Stomach (tissue), 9 donors: ENCODE results near the gene GOLT1A. TPM values are rescaled to one million over a fixed set of nuclear protein-coding genes. Genes with fewer than 3 reads are reported as not detected.

Experiments used
- DNase-seq, 2 donors: peaks; one replicate each; pipeline versions ENCODE4 v3.0.0 to v3.0.0-alpha.2; 2013 to 2019
- H3K27ac ChIP-seq, 5 donors: fragments of 200-600 bp in 4 of 5; sonication (generic) in 4 of 5; one replicate each; pipeline ENCODE4 v1.5.1; 2013 to 2019; ENCODE audit warnings: mild to moderate bottlenecking in 1 of 5, moderate library complexity in 1 of 5
- H3K27me3 ChIP-seq, 3 donors: fragments of 200-600 bp; sonication (generic); one replicate each; pipeline ENCODE4 v1.5.1; 2017 to 2019; ENCODE audit warnings: mixed run types in 1 of 3
- H3K36me3 ChIP-seq, 4 donors: fragments of 200-600 bp; sonication (generic); 1 replicate in 3 of 4; 2 replicates in 1 of 4; pipeline ENCODE4 v1.5.1; 2016 to 2019
- H3K4me1 ChIP-seq, 4 donors: fragments of 200-600 bp; sonication (generic); one replicate each; pipeline ENCODE4 v1.5.1; 2016 to 2019
- H3K4me3 ChIP-seq, 4 donors: fragments of 200-600 bp; sonication (generic) in 3 of 4; one replicate each; pipeline ENCODE4 v1.5.1; 2016 to 2019; ENCODE audit warnings: mild to moderate bottlenecking in 1 of 4
- H3K9me3 ChIP-seq, 4 donors: fragments of 200-600 bp; sonication (generic); one replicate each; pipeline ENCODE4 v1.5.1; 2016 to 2019
- CTCF ChIP-seq, 7 experiments: fragments of 450-650 bp in 4 of 7; fragments of 200-600 bp in 3 of 7; sonication (generic) in 3 of 7; IDR thresholded peaks; one replicate each; pipeline ENCODE4 v1.5.1; 2016 to 2019; ENCODE audit warnings: antibody characterized with exemption in 7 of 7, control low read depth in 2 of 7, mild to moderate bottlenecking in 1 of 7
- EP300 ChIP-seq: sonication (generic); formaldehyde crosslinking; IDR thresholded peaks from one replicate; pipeline ENCODE4 v1.6.1; 2017; ENCODE audit warnings: antibody characterized with exemption
- POLR2A ChIP-seq, 4 donors: fragments of 450-650 bp; IDR thresholded peaks; one replicate each; pipeline ENCODE4 v1.6.1; 2016; ENCODE audit warnings: antibody characterized with exemption in 4 of 4, control low read depth in 2 of 4, mild to moderate bottlenecking in 1 of 4, moderate library complexity in 1 of 4
- POLR2AphosphoS5 ChIP-seq, 3 donors: sonication (generic); formaldehyde crosslinking; IDR thresholded peaks; one replicate each; pipeline ENCODE4 v1.6.1; 2016; ENCODE audit warnings: antibody characterized with exemption in 3 of 3
- WGBS, 5 donors: extraction: QIAGEN DNeasy Blood & Tissue Kit in 3 of 5; methylation state at CpG; one replicate each; pipeline versions ENCODE4 v1.1.5 to v1.1.7; 2013 to 2018; 5-methylcytosine and 5-hydroxymethylcytosine counted together
- intact Hi-C: fragments of 100-400 bp; cut with DNase I; formaldehyde crosslinking; loops from one replicate; pipeline ENCODE4 v1.15.1; 2023; ENCODE audit warnings: low total_unique reads
- polyA plus RNA-seq, 3 donors: library from polyadenylated mRNA; stranded (reverse); fragments of 200-250 nt; gene quantifications; one replicate each; pipeline ENCODE4 v1.2.3, GENCODE V29; 2013
- total RNA-seq, 5 donors: library from RNA; depleted of rRNA; stranded (reverse); fragments of >200 nt; gene quantifications; one replicate each; pipeline versions ENCODE4 v1.1.0 to v1.2.3, GENCODE V29; 2014 to 2016
- donor health status: healthy with polysubstance abuse.
- donor health status: Bipolar disorder and iron deficiency.
- donor health status: healthy.

GOLT1A gene
- total and polyA plus RNA-seq, 8 donors: 1.8 to 16.6 (median 6.9) TPM; not detected in 2

GRCh38 chr1:204205486-204205885 lies 8.3 kb downstream of the GOLT1A start:
- no peaks in the 10 kb centered on the region for H3K9me3 ChIP-seq
- intact Hi-C loops: no loop called here
- DNase-seq: no peak
- H3K4me3 ChIP-seq: no peak overlapping the region
- no peaks in the 10 kb centered on the region for H3K36me3 ChIP-seq
- H3K27me3 ChIP-seq: peaks cover 0 to 24% (median 0%) of the 10 kb centered on the region in 3 donors
- no peak for TF ChIP-seq EP300
- no peak overlapping the region for H3K27ac ChIP-seq
- H3K4me1 ChIP-seq: peaks cover 4 to 13% (median 9%) of the 10 kb centered on the region in 4 donors

GRCh38 chr1:204204944-204205343 lies 8.8 kb downstream of the GOLT1A start:
- WGBS, 5 donors: 66 to 80% (median 74%) methylated on average over 2 of the region's 2 CpGs
- no peak for TF ChIP-seq EP300
- TF ChIP-seq POLR2AphosphoS5 (IDR thresholded peaks at IDR 0.05): no peak
- no peak for TF ChIP-seq CTCF (IDR thresholded peaks at IDR 0.05)
- TF ChIP-seq POLR2A (IDR thresholded peaks at IDR 0.05): no peak
- peaks cover 0 to 25% (median 0%) of the 10 kb centered on the region in 3 donors for H3K27me3 ChIP-seq

GRCh38 chr1:204203206-204203767 lies 10.5 kb downstream of the GOLT1A start:
- WGBS, 5 donors: 86 to 96% (median 92%) methylated on average over 5 of the region's 5 CpGs
- intact Hi-C loops: no loop called here
- H3K27ac ChIP-seq: no peak overlapping the region
- H3K36me3 ChIP-seq: no peaks in the 10 kb centered on the region
- H3K9me3 ChIP-seq: no peaks in the 10 kb centered on the region
- peaks cover 0 to 40% (median 0%) of the 10 kb centered on the region in 3 donors for H3K27me3 ChIP-seq
- no peak for TF ChIP-seq EP300
- no peak for TF ChIP-seq CTCF (IDR thresholded peaks at IDR 0.05)
- no peak for TF ChIP-seq POLR2AphosphoS5 (IDR thresholded peaks at IDR 0.05)
- no peak for TF ChIP-seq POLR2A (IDR thresholded peaks at IDR 0.05)
- DNase-seq: no peak
- no peak overlapping the region for H3K4me3 ChIP-seq
- H3K4me1 ChIP-seq: peaks cover 4 to 20% (median 9%) of the 10 kb centered on the region in 4 donors

More at GRCh38 chr1:204204944-204205343, 8.8 kb downstream of the GOLT1A start:
- Histone ChIP-seq H3K9me3 (no peaks in the 10 kb centered on the region), H3K4me3 (no peak overlapping the region), H3K36me3 (no peaks in the 10 kb centered on the region), H3K27ac (no peak overlapping the region), H3K4me1 (peaks cover 4 to 13% (median 9%) of the 10 kb centered on the region in 4 donors)
- intact Hi-C loops: no loop called here
- DNase-seq: no peak

GRCh38 chr1:204202481-204202880 lies 11.3 kb downstream of the GOLT1A start:
- intact Hi-C loops: no loop called here
- TF ChIP-seq POLR2A (IDR thresholded peaks at IDR 0.05) (no peak), POLR2AphosphoS5 (IDR thresholded peaks at IDR 0.05) (no peak), CTCF (IDR thresholded peaks at IDR 0.05) (no peak), EP300 (no peak)
- 67 to 84% (median 77%) methylated on average over 4 of the region's 4 CpGs for WGBS, 5 donors
- Histone ChIP-seq H3K4me1 (peaks cover 4 to 14% (median 7%) of the 10 kb centered on the region in 4 donors), H3K4me3 (no peak overlapping the region), H3K27ac (no peak overlapping the region), H3K36me3 (no peaks in the 10 kb centered on the region), H3K27me3 (peaks cover 0 to 43% (median 0%) of the 10 kb centered on the region in 3 donors), H3K9me3 (no peaks in the 10 kb centered on the region)
- no peak for DNase-seq

- H3K36me3 ChIP-seq: no peaks in the 10 kb centered on the region
- TF ChIP-seq POLR2A (IDR thresholded peaks at IDR 0.05) (no peak), CTCF (IDR thresholded peaks at IDR 0.05) (no peak), EP300 (no peak), POLR2AphosphoS5 (IDR thresholded peaks at IDR 0.05) (no peak)
- H3K27me3 ChIP-seq: peaks cover 0 to 53% (median 0%) of the 10 kb centered on the region in 3 donors
- H3K4me1 ChIP-seq: peaks cover 0 to 6% (median 0%) of the 10 kb centered on the region in 4 donors
- H3K27ac ChIP-seq: no peak overlapping the region
- WGBS, 5 donors: 86 to 91% (median 89%) methylated on average over 12 of the region's 12 CpGs
- H3K4me3 ChIP-seq: no peak overlapping the region
- intact Hi-C loops: no loop called here
- no peak for DNase-seq
- H3K9me3 ChIP-seq: no peaks in the 10 kb centered on the region
These were observed 12.3 kb downstream of the GOLT1A start for GRCh38 chr1:204201348-204202040.
